ENCODE data around the gene NTM. TPM values are rescaled to one million over a fixed set of nuclear protein-coding genes. Genes with fewer than 3 reads are reported as not detected.

NTM gene
- total RNA-seq, 4 donors from 2014 or later: 1.4 to 5.7 TPM; not detected in 2

- DNase-seq: no peak
- no peaks in the 10 kb centered on the region for H3K9me3 ChIP-seq
- H3K4me1 ChIP-seq: no peaks in the 10 kb centered on the region
- TF ChIP-seq POLR2A (IDR thresholded peaks at IDR 0.05) (no peak), CTCF (IDR thresholded peaks at IDR 0.05) (no peak)
- no peak overlapping the region for H3K27ac ChIP-seq
- no peaks in the 10 kb centered on the region for H3K36me3 ChIP-seq
- intact Hi-C loops (cut with DNase I; ENCODE audit: low total_unique reads): no loop called here
- H3K4me3 ChIP-seq: no peak overlapping the region
- H3K27me3 ChIP-seq: no peaks in the 10 kb centered on the region
Observed at GRCh38 chr11:131871006-131871405, 500.6 kb downstream of the NTM start.

GRCh38 chr11:131874070-131874469 lies 503.7 kb downstream of the NTM start:
- Histone ChIP-seq H3K27me3 (no peaks in the 10 kb centered on the region), H3K27ac (no peak overlapping the region), H3K4me3 (no peak overlapping the region), H3K4me1 (no peaks in the 10 kb centered on the region), H3K9me3 (no peaks in the 10 kb centered on the region), H3K36me3 (no peaks in the 10 kb centered on the region)
- intact Hi-C loops (cut with DNase I; ENCODE audit: low total_unique reads): no loop called here
- DNase-seq: no peak
- no peak for TF ChIP-seq CTCF (IDR thresholded peaks at IDR 0.05)
- TF ChIP-seq POLR2A (IDR thresholded peaks at IDR 0.05): no peak

GRCh38 chr11:131875611-131876010 lies 505.2 kb downstream of the NTM start:
- no peak for DNase-seq
- intact Hi-C loops (cut with DNase I; ENCODE audit: low total_unique reads): no loop called here
- Histone ChIP-seq H3K9me3 (no peaks in the 10 kb centered on the region), H3K27me3 (no peaks in the 10 kb centered on the region), H3K36me3 (no peaks in the 10 kb centered on the region), H3K4me3 (no peak overlapping the region), H3K4me1 (no peaks in the 10 kb centered on the region), H3K27ac (no peak overlapping the region)
- TF ChIP-seq CTCF (IDR thresholded peaks at IDR 0.05): no peak
- TF ChIP-seq POLR2A (IDR thresholded peaks at IDR 0.05): no peak

GRCh38 chr11:131877246-131877942 lies 507.0 kb downstream of the NTM start:
- H3K27me3 ChIP-seq: no peaks in the 10 kb centered on the region
- no peak for DNase-seq
- TF ChIP-seq CTCF (IDR thresholded peaks at IDR 0.05): no peak
- no peak for TF ChIP-seq POLR2A (IDR thresholded peaks at IDR 0.05)
- H3K27ac ChIP-seq: no peak overlapping the region
- no peaks in the 10 kb centered on the region for H3K9me3 ChIP-seq
- H3K36me3 ChIP-seq: no peaks in the 10 kb centered on the region
- H3K4me1 ChIP-seq: no peaks in the 10 kb centered on the region
- no peak overlapping the region for H3K4me3 ChIP-seq
- intact Hi-C loops (cut with DNase I; ENCODE audit: low total_unique reads): no loop called here

GRCh38 chr11:131880316-131880715 lies 509.9 kb downstream of the NTM start:
- no peaks in the 10 kb centered on the region for H3K9me3 ChIP-seq
- TF ChIP-seq POLR2A (IDR thresholded peaks at IDR 0.05): no peak
- no peak for TF ChIP-seq CTCF (IDR thresholded peaks at IDR 0.05)
- no peak overlapping the region for H3K27ac ChIP-seq
- H3K4me1 ChIP-seq: no peaks in the 10 kb centered on the region
- intact Hi-C loops (cut with DNase I; ENCODE audit: low total_unique reads): no loop called here
- no peak overlapping the region for H3K4me3 ChIP-seq
- no peaks in the 10 kb centered on the region for H3K27me3 ChIP-seq
- no peak for DNase-seq
- no peaks in the 10 kb centered on the region for H3K36me3 ChIP-seq

Data from uterus (tissue), 4 donors.